AG04449 (cell line): ENCODE results near the gene LPP.

ENCODE experiments used
- CTCF ChIA-PET: fragments of 350-600 bp; formaldehyde crosslinking; extraction: SDS; loops from one replicate; lab custom pipeline; 2021; ENCODE audit warnings: antibody characterized with exemption; lab: Yijun Ruan, JAX
- POLR2A ChIA-PET: fragments of 400-600, 350-600 bp; formaldehyde crosslinking; extraction: SDS; loops from one replicate; lab custom pipeline; 2020; ENCODE audit warnings: antibody characterized with exemption, inconsistent platforms; lab: Yijun Ruan, JAX
- DNase-seq: peaks from one replicate; pipeline ENCODE4 v3.0.0-alpha.2; 2010; ENCODE audit warnings: low read depth, low spot score
- H3K4me3 ChIP-seq: 2 replicates; pipeline ENCODE4 v1.5.1; 2011; ENCODE audit warnings: low read depth, mild to moderate bottlenecking, control low read depth, low read length
- TF ChIP-seq, protein P1 (sequence below): IDR thresholded peaks from one replicate; pipeline ENCODE4 v1.5.1; 2011; ENCODE audit warnings: mild to moderate bottlenecking, moderate library complexity, low read length, control low read depth, inconsistent platforms; ENCODE audit not compliant: insufficient read depth; ENCODE audit errors: missing control alignments

The LPP gene

GRCh38 chr3:188168186-188168585 lies 14.2 kb downstream of the LPP start:
- ChIA-PET POLR2A (no interaction called here), CTCF (no interaction called here)
- TF ChIP-seq, protein P1, sequence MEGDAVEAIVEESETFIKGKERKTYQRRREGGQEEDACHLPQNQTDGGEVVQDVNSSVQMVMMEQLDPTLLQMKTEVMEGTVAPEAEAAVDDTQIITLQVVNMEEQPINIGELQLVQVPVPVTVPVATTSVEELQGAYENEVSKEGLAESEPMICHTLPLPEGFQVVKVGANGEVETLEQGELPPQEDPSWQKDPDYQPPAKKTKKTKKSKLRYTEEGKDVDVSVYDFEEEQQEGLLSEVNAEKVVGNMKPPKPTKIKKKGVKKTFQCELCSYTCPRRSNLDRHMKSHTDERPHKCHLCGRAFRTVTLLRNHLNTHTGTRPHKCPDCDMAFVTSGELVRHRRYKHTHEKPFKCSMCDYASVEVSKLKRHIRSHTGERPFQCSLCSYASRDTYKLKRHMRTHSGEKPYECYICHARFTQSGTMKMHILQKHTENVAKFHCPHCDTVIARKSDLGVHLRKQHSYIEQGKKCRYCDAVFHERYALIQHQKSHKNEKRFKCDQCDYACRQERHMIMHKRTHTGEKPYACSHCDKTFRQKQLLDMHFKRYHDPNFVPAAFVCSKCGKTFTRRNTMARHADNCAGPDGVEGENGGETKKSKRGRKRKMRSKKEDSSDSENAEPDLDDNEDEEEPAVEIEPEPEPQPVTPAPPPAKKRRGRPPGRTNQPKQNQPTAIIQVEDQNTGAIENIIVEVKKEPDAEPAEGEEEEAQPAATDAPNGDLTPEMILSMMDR = no peak
- no peak overlapping the region for H3K4me3 ChIP-seq
- no peak for DNase-seq

GRCh38 chr3:188168648-188169047 lies 14.7 kb downstream of the LPP start:
- H3K4me3 ChIP-seq = no peak overlapping the region
- DNase-seq = no peak
- ChIA-PET CTCF (interaction anchor here (0.9 to 1.2 kb wide), 3 partner anchors 8 to 428 kb away, joined by 3 to 4 read pairs (median 4); no protein-coding TSS in a partner anchor), POLR2A (no interaction called here)
- TF ChIP-seq, protein P1 = no peak

GRCh38 chr3:188169830-188170455 lies 16.0 kb downstream of the LPP start:
- TF ChIP-seq, protein P1 = no peak
- no peak for DNase-seq
- ChIA-PET CTCF (interaction anchor here (1.2 kb wide), 2 partner anchors 9 to 430 kb away, joined by 3 to 4 read pairs; no protein-coding TSS in a partner anchor), POLR2A (no interaction called here)
- H3K4me3 ChIP-seq = no peak overlapping the region

DNA sequence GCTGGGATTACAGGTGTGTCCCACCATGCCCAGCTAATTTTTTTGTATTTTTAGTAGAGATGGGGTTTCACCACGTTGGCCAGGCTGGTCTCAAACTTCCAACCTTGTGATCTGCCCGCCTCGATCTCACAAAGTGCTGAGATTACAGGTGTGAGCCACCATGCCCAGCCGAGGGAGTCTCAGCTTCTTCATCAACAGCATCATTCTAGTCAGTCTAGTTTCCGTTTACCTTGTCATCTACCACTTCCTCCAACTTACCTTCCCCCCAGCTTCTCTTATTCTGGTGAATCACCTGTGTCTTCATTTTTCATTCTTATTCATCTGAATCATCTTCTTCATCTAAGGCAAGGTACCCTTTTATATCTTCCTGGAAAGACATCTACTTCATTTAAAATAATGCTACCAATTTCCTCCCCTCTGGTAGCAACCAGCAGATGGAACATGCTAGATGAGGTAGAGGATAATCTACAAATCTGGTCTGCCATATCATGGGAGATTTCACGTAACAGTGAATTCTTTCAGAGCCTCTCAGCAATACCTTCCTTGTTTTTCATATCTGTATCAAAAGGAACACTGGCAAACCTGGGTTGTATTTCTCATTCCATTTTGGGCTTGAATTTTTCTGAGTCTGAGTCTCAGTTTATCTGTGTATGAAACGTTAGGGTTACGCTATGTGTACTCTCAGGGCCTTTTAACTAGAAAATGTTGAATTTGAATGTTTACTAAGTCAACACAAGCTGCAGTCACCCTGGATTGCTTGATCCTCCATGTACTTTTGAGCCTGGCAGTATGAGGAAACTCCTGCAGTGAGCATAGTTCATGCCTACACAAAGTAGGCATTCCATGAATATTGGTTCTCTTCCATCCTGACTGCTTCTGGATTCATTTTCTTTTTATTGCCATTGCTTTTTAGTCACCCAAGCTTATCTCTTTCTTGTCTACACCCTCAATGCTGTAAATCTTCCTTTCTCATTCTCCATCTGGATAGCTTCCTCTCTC lies 16.8 kb downstream of the LPP start:
- ChIA-PET CTCF (interaction anchor here (1.0 kb wide), 1 partner anchor 430 kb away, joined by 4 read pairs; no protein-coding TSS in a partner anchor), POLR2A (no interaction called here)
- TF ChIP-seq, protein P1 = no peak
- no peak for DNase-seq
- H3K4me3 ChIP-seq = no peak overlapping the region

DNA sequence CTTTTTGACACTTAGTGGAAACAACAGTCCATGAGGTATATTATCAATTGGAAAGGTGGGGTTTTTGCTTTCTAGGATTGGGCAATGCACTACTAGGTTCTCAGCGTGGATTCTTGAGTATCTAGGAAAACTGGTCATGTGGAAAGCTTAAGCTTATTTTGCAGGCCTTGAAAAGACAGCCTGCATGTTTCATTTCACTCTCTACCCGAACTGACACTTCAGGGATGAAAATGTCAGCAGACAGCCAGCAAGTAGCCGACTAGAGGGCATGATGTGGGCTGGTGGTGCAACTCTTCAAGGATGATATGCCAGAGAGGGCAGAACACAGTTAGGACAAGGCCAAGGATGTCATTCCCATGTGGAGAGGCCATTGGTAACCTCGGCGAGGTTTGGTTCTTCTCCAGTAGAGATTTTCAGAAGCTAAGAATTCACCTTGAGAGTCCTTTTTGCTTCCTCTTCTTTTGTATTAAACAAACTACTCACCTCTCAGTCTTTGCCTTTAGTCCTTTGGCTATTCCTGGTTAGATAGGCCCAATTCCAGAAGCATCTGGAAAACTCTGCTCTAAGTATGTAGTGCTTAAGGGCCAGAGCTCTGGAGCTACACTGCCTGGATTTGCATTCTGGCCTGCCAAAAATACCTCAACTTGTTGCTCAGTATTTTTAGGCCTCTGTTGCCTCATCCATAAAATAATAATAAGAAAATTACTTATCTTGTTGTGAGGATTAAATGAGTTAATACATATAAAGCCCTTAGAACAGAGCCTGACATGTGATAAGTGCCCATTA lies 17.9 kb downstream of the LPP start:
- DNase-seq = no peak
- CTCF ChIA-PET = interaction anchor here (1.0 kb wide), 1 partner anchor 431 kb away, joined by 4 read pairs; no protein-coding TSS in a partner anchor
- TF ChIP-seq, protein P1 = no peak
- H3K4me3 ChIP-seq = no peak overlapping the region
- POLR2A ChIA-PET = no interaction called here
